HG03159 (cell line): ENCODE data around the gene PDE4D.

Experiments used
- ATAC-seq: cut with Tn5 transposase; IDR thresholded peaks from one replicate; pipeline ENCODE4 v1.9.1; 2021; ENCODE audit warnings: mild to moderate bottlenecking, moderate library complexity; ENCODE audit not compliant: unreplicated experiment

PDE4D gene

GRCh38 chr5:59164041-59164830 is 729.3 kb downstream of the PDE4D start:
- no peak for ATAC-seq

GRCh38 chr5:59161221-59162105 is 732.1 kb downstream of the PDE4D start:
- no peak for ATAC-seq

- ATAC-seq: no peak
Observed at GRCh38 chr5:59158637-59159391, 734.7 kb downstream of the PDE4D start.

- no peak for ATAC-seq
Observed at GRCh38 chr5:59158165-59158564, 735.4 kb downstream of the PDE4D start.

- no peak for ATAC-seq
Observed at GRCh38 chr5:59157068-59157467, 736.5 kb downstream of the PDE4D start.

- ATAC-seq: peak; percentile 61
Observed at GRCh38 chr5:59152701-59153245, 740.8 kb downstream of the PDE4D start.

- no peak for ATAC-seq
Observed at GRCh38 chr5:59151162-59151889, 742.2 kb downstream of the PDE4D start.

GRCh38 chr5:59149827-59150226 is 743.7 kb downstream of the PDE4D start:
- ATAC-seq: no peak

- no peak for ATAC-seq
Observed at GRCh38 chr5:59149271-59149670, 744.3 kb downstream of the PDE4D start.

- ATAC-seq: no peak
Observed at GRCh38 chr5:59146729-59147128, 746.8 kb downstream of the PDE4D start.

GRCh38 chr5:59143926-59144333 is 749.6 kb downstream of the PDE4D start:
- ATAC-seq: peak; percentile 99

- no peak for ATAC-seq
Observed at GRCh38 chr5:59142927-59143326, 750.6 kb downstream of the PDE4D start.

- no peak for ATAC-seq
Observed at GRCh38 chr5:59142138-59142537, 751.4 kb downstream of the PDE4D start.

GRCh38 chr5:59140133-59140532 is 753.4 kb downstream of the PDE4D start:
- ATAC-seq: no peak

- no peak for ATAC-seq
Observed at GRCh38 chr5:59139695-59140094, 753.8 kb downstream of the PDE4D start.

GRCh38 chr5:59138509-59138908 is 755.0 kb downstream of the PDE4D start:
- ATAC-seq: no peak

GRCh38 chr5:59137846-59138245 is 755.7 kb downstream of the PDE4D start:
- no peak for ATAC-seq

- no peak for ATAC-seq
Observed at GRCh38 chr5:59136549-59136948, 757.0 kb downstream of the PDE4D start.

- no peak for ATAC-seq
Observed at GRCh38 chr5:59134471-59135163, 758.9 kb downstream of the PDE4D start.
